ENCODE results near the gene PHLDA1. TPM values are rescaled to one million over a fixed set of nuclear protein-coding genes. Genes with fewer than 3 reads are reported as not detected.
A peak's percentile ranks its signal among the peaks of the same experiment; 100 is the strongest.

The PHLDA1 gene
- total and polyA plus RNA-seq, 8 donors: 15.8 to 59.3 (median 48.2) TPM

DNA sequence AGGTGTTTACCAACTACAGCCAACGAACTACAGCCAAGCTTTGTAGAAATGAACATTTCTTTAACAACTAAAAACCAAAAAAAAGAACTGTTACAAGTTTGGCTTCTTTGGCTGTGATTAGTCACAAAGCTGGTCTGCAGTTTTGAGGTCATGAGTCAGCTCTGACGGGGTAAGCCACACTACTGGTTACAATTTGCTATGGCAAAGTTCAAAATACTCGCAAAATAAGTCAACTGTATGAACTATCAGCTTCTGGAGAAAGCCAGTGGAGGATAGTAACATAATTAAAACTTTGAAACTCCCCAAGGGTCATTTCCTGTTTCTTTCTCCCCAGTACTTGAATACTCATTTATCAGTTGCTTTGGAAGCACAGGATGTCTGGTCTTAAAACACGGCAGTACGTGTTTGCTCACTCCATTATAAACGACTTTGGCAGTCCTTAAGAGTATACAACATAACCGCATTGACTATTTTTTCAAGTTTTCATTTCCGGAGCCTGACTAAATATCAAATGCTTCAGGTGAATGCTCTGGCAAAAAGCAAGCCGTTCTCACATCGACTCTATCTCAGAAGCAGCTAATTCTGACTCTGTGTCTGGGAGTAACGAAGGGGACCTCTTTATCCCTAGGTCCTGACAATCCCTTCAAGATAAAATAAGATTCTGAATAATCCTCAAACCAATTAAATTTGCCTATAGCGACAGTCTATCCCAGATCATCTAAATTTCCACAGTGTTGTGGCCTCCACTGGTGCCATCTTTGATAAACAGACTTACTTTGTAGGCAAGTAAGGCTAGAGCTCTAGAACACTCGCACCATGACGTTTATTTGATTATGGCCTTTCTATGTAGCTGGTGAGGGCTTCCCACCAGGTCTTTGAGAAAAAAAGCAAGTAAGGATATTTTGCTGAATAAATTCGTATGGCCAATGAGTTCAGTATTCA is 10.6 kb downstream of the PHLDA1 start:
- no peak for TF ChIP-seq CTCF (IDR thresholded peaks at IDR 0.05)
- intact Hi-C loops (cut with DNase I): no loop called here

DNA sequence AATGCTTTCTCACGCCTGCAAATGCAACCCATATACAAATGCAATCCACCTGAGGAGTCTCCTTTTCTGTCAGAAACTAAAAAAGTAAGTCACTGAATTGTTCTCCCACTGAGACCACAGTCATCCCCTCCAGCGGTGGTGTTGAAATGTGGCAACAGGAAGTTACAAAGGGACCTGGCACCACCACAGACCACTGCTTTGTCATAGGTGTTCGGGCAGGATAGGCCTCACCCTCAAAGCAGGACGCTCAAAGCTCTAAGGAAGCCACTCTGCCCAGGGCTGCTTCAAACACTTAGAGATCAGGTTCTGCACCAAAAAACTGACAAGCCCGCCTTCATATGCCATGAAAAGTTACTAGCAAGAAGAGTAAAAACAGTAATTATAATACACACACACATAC is 11.3 kb downstream of the PHLDA1 start:
- Histone ChIP-seq H3K4me1 (peaks cover 19 to 39% of the 10 kb centered on the region in 2 donors), H3K9me3 (no peaks in the 10 kb centered on the region), H3K27ac (peak overlapping the region; percentile 65 to 85), H3K27me3 (no peaks in the 10 kb centered on the region), H3K4me3 (no peak overlapping the region), H3K36me3 (no peaks in the 10 kb centered on the region)
- ATAC-seq: peak; percentile 35
- TF ChIP-seq CTCF (IDR thresholded peaks at IDR 0.05): no peak
- DNase-seq: no peak
- intact Hi-C loops (cut with DNase I): no loop called here

More for the DNA sequence above, 10.6 kb downstream of the PHLDA1 start:
- no peaks in the 10 kb centered on the region for H3K27me3 ChIP-seq
- H3K36me3 ChIP-seq: no peaks in the 10 kb centered on the region
- no peaks in the 10 kb centered on the region for H3K9me3 ChIP-seq
- DNase-seq: peak in 1 of 4 donors; percentile 52
- H3K4me1 ChIP-seq: peaks cover 19 to 40% of the 10 kb centered on the region in 2 donors
- H3K27ac ChIP-seq: peak overlapping the region; percentile 65 to 85
- no peak overlapping the region for H3K4me3 ChIP-seq
- peak; percentile 69 for ATAC-seq

GRCh38 chr12:76018672-76019071 is 12.9 kb downstream of the PHLDA1 start:
- Histone ChIP-seq H3K27me3 (no peaks in the 10 kb centered on the region), H3K36me3 (no peaks in the 10 kb centered on the region), H3K9me3 (no peaks in the 10 kb centered on the region), H3K27ac (peak overlapping the region in 1 of 2 donors; percentile 49), H3K4me3 (no peak overlapping the region), H3K4me1 (peaks cover 19 to 31% of the 10 kb centered on the region in 2 donors)
- DNase-seq: no peak
- intact Hi-C loops (cut with DNase I): no loop called here
- ATAC-seq: peak; percentile 74
- TF ChIP-seq CTCF (IDR thresholded peaks at IDR 0.05): no peak

- no peaks in the 10 kb centered on the region for H3K9me3 ChIP-seq
- H3K4me1 ChIP-seq: peaks cover 19 to 31% of the 10 kb centered on the region in 2 donors
- TF ChIP-seq CTCF (IDR thresholded peaks at IDR 0.05): no peak
- DNase-seq (peak in 2 of 4 donors; percentile 43 to 65), ATAC-seq (peak; percentile 79)
- no peaks in the 10 kb centered on the region for H3K36me3 ChIP-seq
- H3K27ac ChIP-seq: peak overlapping the region; percentile 47 to 49
- no peaks in the 10 kb centered on the region for H3K27me3 ChIP-seq
- intact Hi-C loops (cut with DNase I): no loop called here
- no peak overlapping the region for H3K4me3 ChIP-seq
Observed at GRCh38 chr12:76018111-76018510, 13.5 kb downstream of the PHLDA1 start.

DNA sequence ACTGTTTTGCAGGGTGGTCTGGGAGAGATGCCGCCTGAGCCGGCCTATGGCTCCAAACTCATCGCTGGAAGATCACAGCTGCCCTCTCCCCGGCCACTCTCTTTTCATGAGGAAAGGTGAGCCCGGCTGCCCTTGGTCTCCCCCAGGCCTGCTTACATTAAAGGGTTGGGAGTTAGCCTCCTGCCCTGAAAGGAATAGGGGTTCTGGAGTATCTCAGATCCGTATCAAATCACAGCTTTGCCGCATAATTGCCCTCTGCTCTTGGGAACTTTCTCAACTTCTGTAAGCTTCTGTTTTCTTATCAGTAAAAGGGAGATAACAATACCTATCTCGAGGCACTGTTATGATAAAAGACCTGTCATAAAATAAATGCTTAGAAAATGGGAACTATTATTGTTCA is 17.6 kb downstream of the PHLDA1 start:
- intact Hi-C loops (cut with DNase I): no loop called here
- no peak for TF ChIP-seq CTCF (IDR thresholded peaks at IDR 0.05)
- Histone ChIP-seq H3K27ac (no peak overlapping the region), H3K4me3 (no peak overlapping the region), H3K27me3 (no peaks in the 10 kb centered on the region), H3K36me3 (no peaks in the 10 kb centered on the region), H3K4me1 (peaks cover 0 to 15% of the 10 kb centered on the region in 2 donors), H3K9me3 (no peaks in the 10 kb centered on the region)
- ATAC-seq: no peak
- DNase-seq: no peak
